Upper lobe of left lung (tissue), 6 donors: ENCODE data around the gene BORCS5. TPM values are rescaled to one million over a fixed set of nuclear protein-coding genes. Genes with fewer than 3 reads are reported as not detected.

Source experiments
- ATAC-seq, 2 donors: fragments of 200-7000 bp; cut with Tn5 transposase; one replicate each; pipeline ENCODE4 v1.9.1; 2022; ENCODE audit warnings: mild to moderate bottlenecking in 2 of 2, moderate library complexity in 2 of 2; ENCODE audit not compliant: low FRiP score in 2 of 2
- DNase-seq, 2 donors: peaks; one replicate each; pipeline ENCODE4 v3.0.0-alpha.2; 2019 to 2020
- H3K27ac ChIP-seq, 4 donors: fragments of 200-600 bp; sonication (generic); one replicate each; pipeline ENCODE4 v1.5.1; 2016 to 2019
- H3K27me3 ChIP-seq, 4 donors: fragments of 200-600 bp; sonication (generic); one replicate each; pipeline ENCODE4 v1.5.1; 2017 to 2019
- H3K36me3 ChIP-seq, 4 donors: fragments of 200-600 bp; sonication (generic); one replicate each; pipeline ENCODE4 v1.5.1; 2016 to 2019
- H3K4me1 ChIP-seq, 4 donors: fragments of 200-600 bp; sonication (generic); one replicate each; pipeline ENCODE4 v1.5.1; 2018 to 2019
- H3K4me3 ChIP-seq, 4 donors: fragments of 200-600 bp; sonication (generic); one replicate each; pipeline ENCODE4 v1.5.1; 2017 to 2019; ENCODE audit warnings: mild to moderate bottlenecking in 2 of 4, moderate library complexity in 1 of 4
- H3K9me3 ChIP-seq, 4 donors: fragments of 200-600 bp; sonication (generic); one replicate each; pipeline ENCODE4 v1.5.1; 2018 to 2019
- EP300 ChIP-seq, 4 donors: sonication (generic); formaldehyde crosslinking; IDR thresholded peaks; one replicate each; pipeline ENCODE4 v1.5.1; 2017; ENCODE audit warnings: antibody characterized with exemption in 4 of 4, control low read depth in 2 of 4
- POLR2A ChIP-seq, 4 donors: fragments of 450-650 bp; IDR thresholded peaks; one replicate each; pipeline ENCODE4 v1.5.1; 2016 to 2017; ENCODE audit warnings: antibody characterized with exemption in 4 of 4, mild to moderate bottlenecking in 2 of 4
- POLR2AphosphoS5 ChIP-seq, 2 donors: sonication (generic); formaldehyde crosslinking; IDR thresholded peaks; one replicate each; pipeline ENCODE4 v1.5.1; 2017; ENCODE audit warnings: antibody characterized with exemption in 2 of 2
- WGBS, 2 donors: methylation state at CpG; one replicate each; pipeline ENCODE4 v1.1.5; 2017 to 2018; 5-methylcytosine and 5-hydroxymethylcytosine counted together
- total RNA-seq, 6 donors: library from RNA; depleted of rRNA in 4 of 6; stranded (reverse); fragments of >200 nt in 4 of 6; gene quantifications; one replicate each; pipeline versions ENCODE4 v1.1.0 to v1.2.1, GENCODE V29; 2016 to 2021
- TF ChIP-seq, protein P1 (sequence below), 6 experiments: fragments of 450-650 bp in 4 of 6; fragments of 200-600 bp in 2 of 6; sonication (generic) in 2 of 6; IDR thresholded peaks; one replicate each; pipeline ENCODE4 v1.5.1; 2016 to 2019; ENCODE audit warnings: antibody characterized with exemption in 6 of 6
- donor health status: DM: no; HTN: no; CAD: no; lungs with moderate emphysema.
- donor health status: DM: no; HTN: yes; CAD: no; lungs with severe emphysema.

The BORCS5 gene
- total RNA-seq, 6 donors from 2014 or later = 7.3 to 105 (median 10.7) TPM

DNA sequence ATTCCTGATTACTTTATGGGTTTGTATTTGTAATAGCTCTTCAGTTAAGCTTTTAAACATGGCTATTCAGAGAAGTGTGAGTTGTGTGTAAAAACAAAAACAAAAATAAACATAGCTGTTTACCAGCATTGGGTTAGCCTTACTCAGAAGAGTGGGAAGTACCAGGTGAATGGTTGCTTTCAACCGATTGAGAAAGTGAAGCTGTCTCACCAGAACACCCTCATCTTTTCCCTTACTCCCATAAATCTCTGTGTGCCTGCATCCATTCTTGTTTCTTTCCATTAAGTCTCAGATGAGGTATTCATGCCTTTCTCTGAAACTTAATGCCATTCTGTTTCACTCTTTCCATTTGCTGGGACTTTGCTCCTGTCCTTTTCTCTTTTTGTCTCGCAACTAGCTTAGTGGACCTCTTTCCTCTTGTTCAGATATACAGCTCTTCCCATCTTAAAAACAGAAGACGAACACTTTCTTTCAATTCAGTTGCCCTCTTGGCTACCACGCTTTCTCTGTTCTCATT lies 10.7 kb downstream of the BORCS5 start:
- no peaks in the 10 kb centered on the region for H3K4me1 ChIP-seq
- no peak for ATAC-seq
- H3K9me3 ChIP-seq = no peaks in the 10 kb centered on the region
- no peak overlapping the region for H3K27ac ChIP-seq
- H3K4me3 ChIP-seq = no peak overlapping the region
- H3K36me3 ChIP-seq = peaks cover 0 to 7% (median 2%) of the 10 kb centered on the region in 4 donors
- TF ChIP-seq POLR2AphosphoS5 (IDR thresholded peaks at IDR 0.05) (no peak), POLR2A (IDR thresholded peaks at IDR 0.05) (no peak), EP300 (IDR thresholded peaks at IDR 0.05) (no peak)
- TF ChIP-seq, protein P1, sequence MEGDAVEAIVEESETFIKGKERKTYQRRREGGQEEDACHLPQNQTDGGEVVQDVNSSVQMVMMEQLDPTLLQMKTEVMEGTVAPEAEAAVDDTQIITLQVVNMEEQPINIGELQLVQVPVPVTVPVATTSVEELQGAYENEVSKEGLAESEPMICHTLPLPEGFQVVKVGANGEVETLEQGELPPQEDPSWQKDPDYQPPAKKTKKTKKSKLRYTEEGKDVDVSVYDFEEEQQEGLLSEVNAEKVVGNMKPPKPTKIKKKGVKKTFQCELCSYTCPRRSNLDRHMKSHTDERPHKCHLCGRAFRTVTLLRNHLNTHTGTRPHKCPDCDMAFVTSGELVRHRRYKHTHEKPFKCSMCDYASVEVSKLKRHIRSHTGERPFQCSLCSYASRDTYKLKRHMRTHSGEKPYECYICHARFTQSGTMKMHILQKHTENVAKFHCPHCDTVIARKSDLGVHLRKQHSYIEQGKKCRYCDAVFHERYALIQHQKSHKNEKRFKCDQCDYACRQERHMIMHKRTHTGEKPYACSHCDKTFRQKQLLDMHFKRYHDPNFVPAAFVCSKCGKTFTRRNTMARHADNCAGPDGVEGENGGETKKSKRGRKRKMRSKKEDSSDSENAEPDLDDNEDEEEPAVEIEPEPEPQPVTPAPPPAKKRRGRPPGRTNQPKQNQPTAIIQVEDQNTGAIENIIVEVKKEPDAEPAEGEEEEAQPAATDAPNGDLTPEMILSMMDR (IDR thresholded peaks at IDR 0.05) = no peak
- DNase-seq = no peak
- WGBS, 2 donors = 90 to 93% methylated on average over 4 of the region's 4 CpGs
- no peaks in the 10 kb centered on the region for H3K27me3 ChIP-seq

DNA sequence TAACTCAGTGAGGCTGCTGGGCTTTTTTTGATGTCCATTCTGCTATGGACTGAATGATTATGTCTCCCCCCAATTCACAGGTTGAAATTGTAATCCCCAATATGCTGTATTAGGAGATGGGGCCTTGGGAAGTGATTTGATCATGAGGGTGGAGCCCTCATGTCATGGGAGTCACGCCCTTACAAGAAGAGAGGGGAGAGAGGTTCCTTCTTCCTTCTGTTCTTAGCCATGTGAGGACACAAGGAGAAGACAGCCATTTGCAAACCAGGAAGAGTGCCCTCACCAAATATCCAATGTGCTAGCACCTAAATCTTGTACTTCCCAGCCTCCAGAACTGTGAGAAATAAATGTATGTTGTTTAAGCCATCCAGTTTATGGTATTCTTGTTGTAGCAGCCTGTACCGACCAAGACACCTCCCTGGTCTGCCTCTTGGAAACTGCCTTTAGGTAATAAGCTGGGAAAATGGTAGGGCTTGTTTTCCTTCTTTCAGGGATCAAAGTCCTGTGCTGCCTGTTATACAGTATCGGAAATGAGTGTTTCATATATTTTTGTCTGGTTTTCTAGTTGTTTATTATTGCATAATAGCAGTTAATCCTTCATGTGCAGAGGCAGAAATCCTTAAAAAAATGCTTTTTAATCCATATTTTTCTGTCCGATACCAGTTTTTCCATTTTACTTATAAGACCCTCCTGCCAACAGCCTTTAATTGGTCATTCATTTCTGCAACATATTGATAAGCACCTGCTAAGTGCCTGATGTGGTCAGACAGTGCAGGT lies 16.3 kb downstream of the BORCS5 start:
- 88% methylated on average over 4 of the region's 4 CpGs for WGBS, 2 donors
- H3K27me3 ChIP-seq = no peaks in the 10 kb centered on the region
- ATAC-seq = no peak

DNA sequence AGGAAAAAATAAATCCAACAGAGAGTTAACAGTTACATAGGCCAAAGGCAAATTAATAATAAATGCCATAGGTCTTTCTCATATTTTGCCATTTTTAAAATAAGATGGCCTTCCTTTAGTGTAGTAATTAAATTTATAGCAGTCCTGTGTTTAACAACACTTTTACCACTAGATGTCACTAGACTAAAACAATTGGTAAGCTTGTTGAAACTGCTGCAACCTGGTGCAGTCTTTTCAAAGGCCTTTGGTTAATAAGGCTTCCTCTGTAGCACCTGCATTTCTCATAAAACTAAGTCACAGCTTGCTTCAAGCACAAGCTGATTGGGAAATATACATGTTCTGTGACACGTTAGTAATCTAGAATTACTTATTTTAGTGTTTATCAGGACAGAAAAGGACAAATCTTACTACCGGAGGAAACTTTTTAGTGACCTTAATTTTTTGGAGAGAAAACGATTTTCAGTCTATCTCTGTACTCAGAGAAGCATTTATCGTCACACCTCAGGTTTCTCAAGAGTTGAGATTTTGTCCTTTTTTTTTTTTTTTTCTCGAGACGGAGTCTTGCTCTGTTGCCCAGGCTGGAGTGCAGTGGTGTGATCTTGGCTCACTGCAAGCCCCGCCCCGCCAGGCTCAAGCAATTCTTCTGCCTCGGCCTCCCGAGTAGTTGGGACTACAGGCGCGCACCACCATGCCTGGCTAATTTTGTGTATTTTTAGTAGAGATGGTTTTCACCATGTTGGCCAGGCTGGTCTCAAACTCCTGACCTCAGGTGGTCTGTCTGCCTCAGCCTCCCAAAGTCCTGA lies 20.0 kb downstream of the BORCS5 start:
- Histone ChIP-seq H3K27ac (no peak overlapping the region), H3K36me3 (peaks cover 0 to 5% (median 0%) of the 10 kb centered on the region in 4 donors), H3K4me1 (peaks cover 3 to 26% (median 17%) of the 10 kb centered on the region in 4 donors), H3K27me3 (no peaks in the 10 kb centered on the region), H3K4me3 (no peak overlapping the region), H3K9me3 (no peaks in the 10 kb centered on the region)
- TF ChIP-seq POLR2AphosphoS5 (IDR thresholded peaks at IDR 0.05) = no peak
- TF ChIP-seq, protein P1 (IDR thresholded peaks at IDR 0.05) = peak; percentile 57 to 90 (median 75)
- DNase-seq = peak in 1 of 2 donors; percentile 31
- 76 to 82% methylated on average over 12 of the region's 12 CpGs for WGBS, 2 donors
- ATAC-seq = peak; percentile 85 to 88

More for the DNA sequence above, 16.3 kb downstream of the BORCS5 start:
- Histone ChIP-seq H3K36me3 (peaks cover 0 to 5% (median 0%) of the 10 kb centered on the region in 4 donors), H3K27ac (no peak overlapping the region), H3K4me1 (peaks cover 0 to 9% (median 2%) of the 10 kb centered on the region in 4 donors), H3K4me3 (no peak overlapping the region), H3K9me3 (no peaks in the 10 kb centered on the region)
- DNase-seq = no peak
- TF ChIP-seq, protein P1 (IDR thresholded peaks at IDR 0.05) = no peak
- no peak for TF ChIP-seq POLR2AphosphoS5 (IDR thresholded peaks at IDR 0.05)
- TF ChIP-seq EP300 (IDR thresholded peaks at IDR 0.05) = no peak
- no peak for TF ChIP-seq POLR2A (IDR thresholded peaks at IDR 0.05)

DNA sequence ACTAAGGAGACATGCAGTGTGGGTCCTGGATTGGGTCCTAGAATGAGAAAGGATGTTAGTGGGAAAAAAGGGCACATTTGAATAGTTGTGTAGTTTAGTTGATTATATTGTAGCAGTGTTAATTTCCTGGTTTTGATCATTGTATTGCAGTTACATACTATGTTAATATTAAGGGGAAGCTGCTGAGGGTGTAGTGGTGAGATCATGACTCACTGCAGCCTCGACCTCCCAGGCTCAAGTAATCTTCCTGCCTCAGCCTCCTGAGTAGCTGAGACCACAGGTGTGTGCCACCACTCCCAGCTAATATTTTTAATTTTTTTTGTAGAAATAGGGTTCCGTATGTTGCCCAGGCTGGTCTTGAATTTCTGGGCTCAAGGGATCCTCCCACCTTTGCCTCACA lies 21.7 kb downstream of the BORCS5 start:
- ATAC-seq (no peak), DNase-seq (peak in 1 of 2 donors; percentile 29)
- 74 to 84% methylated on average over 2 of the region's 2 CpGs for WGBS, 2 donors
- no peaks in the 10 kb centered on the region for H3K27me3 ChIP-seq
- no peaks in the 10 kb centered on the region for H3K9me3 ChIP-seq
- peaks cover 3 to 26% (median 17%) of the 10 kb centered on the region in 4 donors for H3K4me1 ChIP-seq
- H3K27ac ChIP-seq = no peak overlapping the region
- H3K4me3 ChIP-seq = no peak overlapping the region
- no peaks in the 10 kb centered on the region for H3K36me3 ChIP-seq
- TF ChIP-seq EP300 (IDR thresholded peaks at IDR 0.05) = no peak
- TF ChIP-seq POLR2A (IDR thresholded peaks at IDR 0.05) = no peak
- no peak for TF ChIP-seq POLR2AphosphoS5 (IDR thresholded peaks at IDR 0.05)
- TF ChIP-seq, protein P1 (IDR thresholded peaks at IDR 0.05) = no peak
